Mesodermal cell (in vitro differentiated cells): ENCODE measurements around the gene DNPH1.

Source experiments
- H3K27ac ChIP-seq: 2 replicates; pipeline ENCODE4 v1.7.0; 2013; ENCODE audit warnings: mild to moderate bottlenecking, low read depth, low read length, moderate library complexity; ENCODE audit not compliant: severe bottlenecking
- H3K36me3 ChIP-seq: 2 replicates; pipeline ENCODE4 v1.7.1; 2013; ENCODE audit warnings: mild to moderate bottlenecking, low read length, moderate library complexity; ENCODE audit not compliant: control insufficient read depth, insufficient read depth
- H3K4me1 ChIP-seq: one replicate; pipeline ENCODE4 v1.7.1; 2013; ENCODE audit warnings: mild to moderate bottlenecking, low read length; ENCODE audit not compliant: insufficient read depth, control insufficient read depth, poor library complexity, severe bottlenecking
- H3K4me3 ChIP-seq: 2 replicates; pipeline ENCODE4 v1.7.0; 2013; ENCODE audit warnings: low read length, control low read depth, mild to moderate bottlenecking; ENCODE audit not compliant: insufficient read depth, poor library complexity, severe bottlenecking; ENCODE audit errors: extremely low read depth
- H3K9me3 ChIP-seq: 2 replicates; pipeline ENCODE4 v1.7.1; 2013; ENCODE audit warnings: mild to moderate bottlenecking, low read length, moderate library complexity; ENCODE audit not compliant: control insufficient read depth
- WGBS, 2 experiments: methylation state at CpG; one replicate each; pipeline ENCODE4 v1.1.5; 2013; ENCODE audit warnings: missing lambda C conversion rate in 2 of 2; ENCODE audit not compliant: insufficient coverage in 2 of 2; 5-methylcytosine and 5-hydroxymethylcytosine counted together

The DNPH1 gene

DNA sequence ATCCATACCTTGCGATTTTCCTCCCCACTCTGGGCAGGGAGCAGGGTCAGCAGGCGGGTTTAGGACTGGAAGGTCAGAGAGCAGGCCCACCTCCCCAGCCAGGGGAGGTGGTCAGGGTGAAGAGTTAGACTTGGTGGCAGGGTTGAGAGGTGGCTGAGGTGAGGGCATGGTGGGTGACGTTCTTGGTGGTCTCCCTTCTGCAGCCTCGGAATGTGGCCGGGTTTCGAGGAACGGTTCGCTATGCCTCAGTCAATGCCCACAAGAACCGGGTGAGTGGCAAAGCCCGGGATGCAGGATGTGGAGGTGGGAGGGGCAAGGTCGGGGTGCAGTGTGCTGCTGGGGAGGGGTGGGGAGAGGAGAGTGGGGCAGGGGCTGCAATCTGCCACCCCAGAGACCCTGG lies 25.6 kb upstream of the DNPH1 start:
- H3K27ac ChIP-seq = no peak overlapping the region
- WGBS, 2 experiments = 90 to 92% methylated on average over 8 to 9 of the region's 11 CpGs
- H3K4me3 ChIP-seq = no peak overlapping the region
- no peaks in the 10 kb centered on the region for H3K9me3 ChIP-seq
- H3K36me3 ChIP-seq = no peaks in the 10 kb centered on the region
- peaks cover 3% of the 10 kb centered on the region for H3K4me1 ChIP-seq

DNA sequence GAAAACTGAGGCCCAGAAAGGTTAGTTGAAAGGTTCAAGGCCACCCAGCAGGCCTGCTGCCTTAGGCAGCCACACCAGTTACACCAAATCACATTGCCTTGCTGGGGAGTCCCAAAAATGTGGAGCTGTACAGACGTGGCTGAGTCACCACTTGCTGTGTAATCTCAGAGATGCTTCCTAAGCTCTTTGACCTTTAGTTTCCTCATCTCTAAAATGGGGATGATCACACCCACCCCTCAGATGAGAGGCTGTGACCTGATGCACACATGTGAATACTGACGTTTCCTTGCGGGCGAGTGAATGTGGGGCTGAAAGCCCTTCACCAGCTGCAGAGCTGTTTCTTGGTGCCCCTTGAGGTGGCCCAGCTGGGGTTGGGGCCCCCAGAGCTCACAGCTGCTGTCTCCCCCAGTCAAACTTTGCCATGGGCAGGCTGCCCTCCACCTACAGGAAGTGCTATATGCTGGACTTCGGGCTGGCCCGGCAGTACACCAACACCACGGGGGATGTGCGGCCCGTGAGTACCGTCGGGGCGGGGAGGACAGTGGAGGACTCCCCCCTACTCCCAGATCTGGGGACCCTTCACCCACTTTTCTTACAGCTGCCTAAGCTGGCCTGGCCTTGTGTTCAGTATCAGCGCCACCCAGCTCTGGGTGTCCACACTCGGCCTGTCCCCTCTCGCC lies 25.0 kb upstream of the DNPH1 start:
- H3K27ac ChIP-seq = no peak overlapping the region
- peaks cover 3% of the 10 kb centered on the region for H3K4me1 ChIP-seq
- H3K4me3 ChIP-seq = no peak overlapping the region
- 93 to 96% methylated on average over 13 to 15 of the region's 15 CpGs for WGBS, 2 experiments
- no peaks in the 10 kb centered on the region for H3K36me3 ChIP-seq
- no peaks in the 10 kb centered on the region for H3K9me3 ChIP-seq

DNA sequence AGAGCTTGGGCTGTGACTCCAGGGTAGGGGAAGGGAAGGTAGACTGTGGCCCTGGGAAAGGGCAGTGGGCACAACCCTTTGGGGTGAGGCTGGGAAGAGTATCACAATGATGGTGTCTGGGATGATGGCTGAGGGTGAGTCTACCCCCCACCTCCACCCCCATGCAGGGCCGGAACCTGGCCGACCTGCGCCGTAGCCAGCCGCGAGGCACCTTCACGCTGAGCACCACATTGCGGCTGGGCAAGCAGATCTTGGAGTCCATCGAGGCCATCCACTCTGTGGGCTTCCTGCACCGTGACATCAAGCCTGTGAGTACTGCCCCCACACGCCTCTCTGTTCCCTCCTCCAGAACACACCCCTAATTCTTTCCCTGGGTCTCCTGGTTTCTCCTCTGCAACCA lies 24.1 kb upstream of the DNPH1 start:
- H3K36me3 ChIP-seq = no peaks in the 10 kb centered on the region
- H3K9me3 ChIP-seq = no peaks in the 10 kb centered on the region
- peaks cover 3% of the 10 kb centered on the region for H3K4me1 ChIP-seq
- H3K27ac ChIP-seq = no peak overlapping the region
- no peak overlapping the region for H3K4me3 ChIP-seq
- WGBS, 2 experiments = 90 to 97% methylated on average over 10 to 11 of the region's 11 CpGs

DNA sequence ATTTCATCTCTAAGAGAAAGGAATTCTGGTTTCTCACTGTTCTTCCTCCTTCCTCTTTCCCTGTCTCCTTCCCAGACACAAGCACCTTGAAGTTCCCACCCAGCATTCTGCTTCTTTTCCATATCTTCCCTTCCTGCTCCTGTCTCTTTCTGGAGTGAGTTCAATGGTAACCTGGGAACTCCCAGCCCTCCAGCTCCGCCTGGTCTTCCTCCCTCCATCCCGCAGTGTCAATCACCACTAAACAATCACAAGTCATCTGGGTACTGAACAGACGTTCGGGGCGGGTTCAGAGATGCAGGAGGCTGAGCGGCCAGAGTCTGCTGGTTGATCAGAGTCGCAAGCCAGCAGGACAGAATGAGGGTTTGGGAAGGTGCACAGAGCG lies 21.7 kb upstream of the DNPH1 start:
- no peak overlapping the region for H3K4me3 ChIP-seq
- H3K4me1 ChIP-seq = peaks cover 3% of the 10 kb centered on the region
- H3K27ac ChIP-seq = no peak overlapping the region
- H3K9me3 ChIP-seq = no peaks in the 10 kb centered on the region
- WGBS, 2 experiments = 57 to 58% methylated on average over 2 to 6 of the region's 8 CpGs
- no peaks in the 10 kb centered on the region for H3K36me3 ChIP-seq

DNA sequence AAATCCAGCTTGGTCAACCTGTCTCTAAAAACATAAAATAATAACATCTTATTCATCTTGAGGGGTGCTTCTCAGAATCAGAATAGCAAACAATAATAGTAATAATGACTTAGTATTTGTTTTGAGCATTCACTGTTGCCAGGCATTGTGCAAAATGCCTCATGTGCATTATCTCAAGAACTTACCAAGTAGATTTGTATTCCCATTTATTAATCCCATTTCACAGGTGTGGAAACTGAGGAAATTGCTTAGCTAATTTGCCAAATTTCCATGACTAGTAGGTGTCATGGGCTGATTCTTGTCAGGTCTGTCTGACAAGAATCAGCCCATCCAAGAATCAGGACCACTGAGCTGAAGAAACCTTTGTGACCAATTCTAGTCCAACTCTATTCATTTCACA lies 19.5 kb upstream of the DNPH1 start:
- no peaks in the 10 kb centered on the region for H3K36me3 ChIP-seq
- H3K9me3 ChIP-seq = no peaks in the 10 kb centered on the region
- H3K27ac ChIP-seq = no peak overlapping the region
- H3K4me3 ChIP-seq = no peak overlapping the region
- no peaks in the 10 kb centered on the region for H3K4me1 ChIP-seq

DNA sequence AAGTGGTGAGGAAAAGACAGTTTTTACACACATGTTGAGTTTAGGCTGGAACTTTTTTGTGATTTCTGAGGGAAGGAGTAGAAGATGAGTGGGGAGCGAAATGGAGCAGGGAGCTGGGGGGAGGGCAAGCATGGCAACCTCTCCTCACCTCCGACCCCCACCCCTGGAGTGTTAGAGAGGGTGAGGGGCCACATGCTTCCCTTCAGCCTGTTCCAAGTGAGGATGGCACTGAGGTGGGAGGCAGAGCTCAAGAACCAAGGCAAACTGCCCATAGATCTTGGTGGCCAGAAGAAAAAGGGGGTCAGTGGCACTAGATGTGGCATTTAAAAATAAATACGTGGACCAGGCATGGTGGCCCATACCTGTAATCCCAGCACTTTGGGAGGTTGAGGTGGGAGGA lies 18.8 kb upstream of the DNPH1 start:
- 83 to 92% methylated on average over 2 of the region's 3 CpGs for WGBS, 2 experiments
- no peak overlapping the region for H3K4me3 ChIP-seq

DNA sequence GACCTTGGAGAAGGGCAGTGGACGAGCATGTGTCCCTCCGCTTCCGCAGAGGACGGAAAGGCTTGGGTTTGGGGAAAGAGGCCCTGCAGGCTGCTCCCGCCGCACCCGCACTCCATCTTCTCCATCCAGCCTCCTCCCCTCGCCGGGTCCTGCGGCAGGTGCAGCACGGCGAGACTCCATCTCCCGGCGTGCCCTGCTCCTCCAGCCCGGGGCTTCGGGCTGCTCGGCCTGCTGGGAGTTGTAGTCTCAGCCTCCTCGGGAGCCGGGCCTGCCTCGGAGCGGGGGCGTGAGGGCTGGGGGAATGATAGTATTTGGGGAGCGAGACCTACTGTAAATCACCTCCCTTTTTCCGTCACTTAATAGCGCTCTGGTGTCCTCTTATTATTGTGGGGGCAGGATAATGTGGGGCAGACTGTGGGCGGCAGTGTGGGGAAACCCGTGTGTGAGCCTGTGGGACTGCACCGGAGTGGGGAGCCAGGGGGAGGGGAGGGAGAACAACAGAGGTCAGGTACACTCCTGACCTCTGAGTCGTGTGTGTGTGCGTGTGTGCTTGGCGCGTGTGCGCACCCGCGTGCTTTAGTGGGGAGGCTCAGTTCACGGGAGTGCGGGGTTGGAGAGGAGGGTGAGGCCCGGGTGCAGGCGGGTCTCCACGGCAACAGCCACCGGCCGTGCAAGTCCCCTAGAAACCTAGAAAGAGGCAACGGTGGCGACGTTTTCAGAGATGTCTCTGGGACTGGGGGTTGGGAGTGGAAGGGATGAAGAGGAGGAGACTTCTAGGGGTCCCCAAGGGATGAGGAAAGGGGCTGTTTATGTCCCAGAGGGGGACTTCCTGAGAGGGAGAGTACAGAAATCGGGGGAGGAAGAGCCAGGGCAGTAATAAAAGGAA lies 18.1 kb upstream of the DNPH1 start:
- H3K27ac ChIP-seq = no peak overlapping the region

More for the DNA sequence above, 18.8 kb upstream of the DNPH1 start:
- Histone ChIP-seq H3K27ac (no peak overlapping the region), H3K36me3 (no peaks in the 10 kb centered on the region), H3K4me1 (no peaks in the 10 kb centered on the region), H3K9me3 (no peaks in the 10 kb centered on the region)

DNA sequence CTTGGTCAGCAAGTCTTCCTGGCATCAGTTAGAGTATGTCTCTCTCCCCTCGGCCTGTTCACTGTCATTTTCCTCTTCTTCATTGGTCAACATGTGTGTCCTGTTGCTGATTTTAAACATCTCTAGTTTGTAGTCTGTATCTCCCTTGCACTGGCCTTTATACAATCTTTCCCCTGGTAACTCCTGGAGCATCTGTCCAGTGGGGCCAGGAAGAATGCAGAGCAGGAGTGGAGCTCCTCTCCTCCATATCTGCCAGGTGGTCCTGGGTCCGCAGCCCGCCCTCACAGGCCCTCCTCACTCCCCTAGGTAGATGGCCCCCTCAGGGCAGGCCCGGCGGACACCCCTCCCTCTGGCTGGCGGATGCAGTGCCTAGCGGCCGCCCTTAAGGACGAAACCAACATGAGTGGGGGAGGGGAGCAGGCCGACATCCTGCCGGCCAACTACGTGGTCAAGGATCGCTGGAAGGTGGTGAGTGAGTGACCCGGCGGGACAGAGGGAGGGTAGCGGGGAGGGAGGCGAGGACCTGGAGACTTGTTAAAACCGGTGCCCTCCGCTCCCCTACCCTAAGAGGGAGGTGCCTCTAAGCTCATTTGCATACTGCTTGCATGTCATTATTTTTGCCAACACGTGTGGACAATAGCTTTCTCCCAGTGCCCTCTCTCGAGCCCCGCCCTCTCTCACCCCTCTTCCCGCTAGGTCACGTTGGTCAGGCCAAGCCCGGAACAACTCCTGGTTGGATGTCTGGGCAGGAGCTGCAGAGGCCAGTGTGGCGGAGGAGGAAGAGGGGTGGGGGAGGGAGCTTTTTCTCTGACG lies 17.2 kb upstream of the DNPH1 start:
- Histone ChIP-seq H3K4me3 (peak overlapping the region; percentile 40), H3K4me1 (no peaks in the 10 kb centered on the region), H3K9me3 (no peaks in the 10 kb centered on the region), H3K27ac (no peak overlapping the region), H3K36me3 (no peaks in the 10 kb centered on the region)
- WGBS, 2 experiments = 5 to 23% methylated on average over 6 to 18 of the region's 27 CpGs

More for the DNA sequence above, 18.1 kb upstream of the DNPH1 start:
- Histone ChIP-seq H3K9me3 (no peaks in the 10 kb centered on the region), H3K4me3 (peak overlapping the region; percentile 40), H3K36me3 (no peaks in the 10 kb centered on the region), H3K4me1 (no peaks in the 10 kb centered on the region)
- WGBS, 2 experiments = 5 to 10% methylated on average over 27 to 28 of the region's 46 CpGs

DNA sequence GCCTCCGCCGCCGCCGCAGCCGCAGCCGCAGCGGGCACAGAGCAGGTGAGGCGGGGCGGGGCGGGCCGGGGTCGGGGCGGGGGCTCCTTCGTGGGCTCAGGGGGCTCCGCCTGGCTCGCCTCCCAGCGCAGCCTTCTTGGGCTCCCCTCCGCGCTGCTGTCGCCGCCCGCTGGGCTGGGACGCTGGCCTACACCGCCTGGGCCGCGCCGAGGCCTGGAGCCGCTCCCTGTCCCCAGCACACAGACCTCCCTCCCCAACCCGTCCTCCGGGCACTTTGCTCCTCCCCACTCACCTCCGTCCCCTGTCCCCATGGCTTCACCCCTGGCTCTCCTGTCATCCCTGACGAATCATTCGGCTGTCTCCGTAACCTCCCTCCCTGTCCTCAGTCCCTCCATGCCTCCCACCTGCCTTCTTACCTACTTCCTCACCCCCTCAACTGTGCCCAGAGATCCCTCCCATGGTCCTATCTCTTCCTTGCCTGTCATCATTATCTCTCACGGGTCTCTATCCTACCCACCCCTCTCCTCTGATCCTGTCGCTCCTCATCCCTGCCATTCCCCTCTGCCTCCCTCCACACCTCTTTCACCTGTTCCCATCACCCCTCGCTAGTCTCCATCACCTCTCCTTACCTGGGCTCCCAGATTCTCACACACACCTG lies 14.5 kb upstream of the DNPH1 start:
- Histone ChIP-seq H3K4me1 (no peaks in the 10 kb centered on the region), H3K4me3 (no peak overlapping the region), H3K9me3 (no peaks in the 10 kb centered on the region), H3K36me3 (no peaks in the 10 kb centered on the region), H3K27ac (no peak overlapping the region)
- 16% methylated on average over 19 to 24 of the region's 37 CpGs for WGBS, 2 experiments

DNA sequence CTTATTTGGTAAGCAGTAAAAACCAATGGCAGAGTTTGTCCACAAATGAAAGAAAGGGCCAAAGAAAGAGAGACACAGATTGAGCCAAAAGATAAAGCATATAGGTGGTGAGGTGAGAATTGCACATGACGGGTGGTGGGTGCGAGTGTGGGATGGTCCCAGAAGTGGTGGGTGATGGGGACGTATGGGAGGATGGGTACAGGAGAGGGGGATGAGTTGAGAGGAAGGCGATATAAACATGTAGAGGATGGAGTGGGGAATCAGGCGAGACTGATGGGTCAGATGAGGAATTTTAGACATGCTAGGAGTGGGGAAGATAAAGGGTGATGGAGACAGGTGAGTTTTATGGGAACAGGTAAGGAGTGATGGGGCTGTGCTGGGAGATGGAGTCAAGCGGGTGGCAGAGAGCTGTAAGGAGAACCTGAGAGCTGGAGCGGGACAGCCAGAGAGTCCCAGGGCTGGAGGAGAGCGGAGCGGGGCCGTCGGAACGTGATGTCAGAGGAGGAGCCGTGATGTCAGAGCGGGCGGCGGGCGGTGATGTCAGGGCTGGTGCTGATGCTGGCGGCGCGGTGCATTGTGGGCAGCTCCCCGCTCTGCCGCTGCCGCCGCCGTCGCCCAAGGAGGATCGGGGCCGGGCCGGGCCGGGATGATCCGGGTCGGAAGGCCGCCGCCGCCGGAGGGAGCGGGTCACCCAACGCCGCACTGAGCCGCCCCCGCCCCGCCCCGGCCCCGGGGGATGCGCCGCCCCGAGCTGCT lies 13.8 kb upstream of the DNPH1 start, which contains the start of gene TTBK1:
Gene TTBK1 (plus strand): TSS at position 574 of the 756 bp plus-strand sequence. CDS start 3,180 bp downstream, outside the sequence.
- WGBS, 2 experiments = 14 to 44% methylated on average over 10 to 40 of the region's 47 CpGs
- no peak within 1 kb of the TSS for H3K27ac ChIP-seq
- H3K4me3 ChIP-seq = no peak within 1 kb of the TSS

More for the DNA sequence above, 13.8 kb upstream of the DNPH1 start, which contains the start of gene TTBK1:
- Histone ChIP-seq H3K36me3 (no peaks in the 10 kb centered on the region), H3K9me3 (no peaks in the 10 kb centered on the region), H3K4me1 (no peaks in the 10 kb centered on the region)
